ENCODE measurements around the gene CCM2.

The CCM2 gene

DNA sequence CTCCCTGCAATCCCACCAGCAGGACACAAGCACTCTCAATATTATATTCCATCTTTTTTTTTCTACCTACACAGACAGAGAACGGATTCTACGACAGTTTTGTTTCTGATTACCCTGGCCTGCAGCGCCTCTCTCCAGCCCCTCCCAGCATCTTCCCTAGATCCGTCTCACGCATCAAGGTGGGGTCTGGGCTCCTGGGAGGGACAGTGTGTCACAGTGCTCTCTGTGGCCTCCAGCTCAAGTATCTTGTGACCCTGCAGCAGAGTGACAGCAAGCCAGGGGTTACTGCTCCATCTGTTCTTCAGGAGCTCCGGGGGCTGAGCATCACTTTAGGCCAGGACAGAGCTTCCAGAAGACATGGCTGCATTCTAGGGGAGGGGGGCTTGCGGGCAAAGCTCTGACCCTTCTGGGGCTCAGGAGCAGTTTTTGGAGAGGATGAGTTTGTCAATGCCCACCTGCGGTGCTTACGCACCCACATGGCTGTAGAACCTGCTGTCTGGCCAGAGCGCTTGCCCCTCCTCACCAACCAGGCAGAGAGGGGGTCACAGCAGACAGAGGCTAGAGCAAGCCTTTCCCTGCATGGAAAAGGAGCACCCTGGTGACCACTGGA is 43.7 kb upstream of the CCM2 start:
- Histone ChIP-seq H3K9ac (ENCODE audit: low read depth, low read length) (no peak overlapping the region), H3K4me1 (ENCODE audit: insufficient read depth, low read length) (no peaks in the 10 kb centered on the region), H3K79me2 (ENCODE audit: insufficient read depth, low read length) (no peaks in the 10 kb centered on the region), H3K27ac (ENCODE audit: low read length) (no peak overlapping the region), H3K4me3 (ENCODE audit: low read depth in 1 of 2, low read length in 2 of 2) (no peak overlapping the region), H3K9me3 (ENCODE audit: insufficient read depth, low read length, severe bottlenecking) (no peaks in the 10 kb centered on the region), H2AFZ (ENCODE audit: low read depth, low read length) (no peak overlapping the region), H3K27me3 (ENCODE audit: insufficient read depth, low read length, poor library complexity) (peaks cover 4% of the 10 kb centered on the region), H3K36me3 (ENCODE audit: insufficient read depth, low read length) (no peaks in the 10 kb centered on the region), H3K4me2 (ENCODE audit: insufficient read depth, low read length) (no peak overlapping the region), H4K20me1 (ENCODE audit: insufficient read depth, low read length) (no peaks in the 10 kb centered on the region)
- ATAC-seq (ENCODE audit: insufficient read depth, low read depth) (no peak), DNase-seq (no peak)
- TF ChIP-seq, protein P1, sequence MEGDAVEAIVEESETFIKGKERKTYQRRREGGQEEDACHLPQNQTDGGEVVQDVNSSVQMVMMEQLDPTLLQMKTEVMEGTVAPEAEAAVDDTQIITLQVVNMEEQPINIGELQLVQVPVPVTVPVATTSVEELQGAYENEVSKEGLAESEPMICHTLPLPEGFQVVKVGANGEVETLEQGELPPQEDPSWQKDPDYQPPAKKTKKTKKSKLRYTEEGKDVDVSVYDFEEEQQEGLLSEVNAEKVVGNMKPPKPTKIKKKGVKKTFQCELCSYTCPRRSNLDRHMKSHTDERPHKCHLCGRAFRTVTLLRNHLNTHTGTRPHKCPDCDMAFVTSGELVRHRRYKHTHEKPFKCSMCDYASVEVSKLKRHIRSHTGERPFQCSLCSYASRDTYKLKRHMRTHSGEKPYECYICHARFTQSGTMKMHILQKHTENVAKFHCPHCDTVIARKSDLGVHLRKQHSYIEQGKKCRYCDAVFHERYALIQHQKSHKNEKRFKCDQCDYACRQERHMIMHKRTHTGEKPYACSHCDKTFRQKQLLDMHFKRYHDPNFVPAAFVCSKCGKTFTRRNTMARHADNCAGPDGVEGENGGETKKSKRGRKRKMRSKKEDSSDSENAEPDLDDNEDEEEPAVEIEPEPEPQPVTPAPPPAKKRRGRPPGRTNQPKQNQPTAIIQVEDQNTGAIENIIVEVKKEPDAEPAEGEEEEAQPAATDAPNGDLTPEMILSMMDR (IDR thresholded peaks at IDR 0.05; ENCODE audit: borderline replicate concordance, extremely low read depth, low read length, poor library complexity, severe bottlenecking), result no peak
- TF ChIP-seq EZH2 (IDR thresholded peaks at IDR 0.05; ENCODE audit: borderline replicate concordance, low read depth, low read length, severe bottlenecking), result no peak

DNA sequence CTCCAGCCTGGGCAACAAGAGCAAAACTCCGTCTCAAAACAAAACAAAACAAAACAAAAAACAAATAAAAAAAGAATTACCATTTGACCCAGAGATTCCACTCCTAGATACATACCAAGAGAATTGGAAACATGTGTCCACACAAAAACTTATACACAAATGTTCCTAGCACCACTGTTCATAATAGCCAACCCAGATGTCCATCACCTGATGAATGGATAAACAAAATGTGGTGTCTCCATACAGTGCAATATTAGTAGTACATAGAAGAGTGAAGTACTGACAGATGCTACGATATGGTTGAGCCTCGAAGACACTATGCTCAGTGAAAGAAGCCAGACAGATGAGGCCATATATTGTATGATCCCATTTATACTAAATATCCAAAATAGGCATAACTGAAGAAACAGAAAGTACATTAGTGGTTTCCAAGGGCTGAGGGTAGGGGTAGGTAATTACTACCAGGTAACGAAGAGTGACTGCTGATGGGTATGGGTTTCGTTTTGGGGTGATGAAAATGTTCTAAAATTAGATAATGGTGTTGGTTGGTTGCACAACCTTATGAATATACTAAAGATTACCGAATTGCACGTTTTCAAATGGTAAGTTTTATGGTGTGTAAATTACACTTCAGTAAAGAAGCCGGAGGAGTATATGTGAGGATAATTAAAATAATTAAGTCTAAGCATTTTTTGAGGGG is 41.2 kb upstream of the CCM2 start:
- Histone ChIP-seq H3K9ac (ENCODE audit: low read depth, low read length) (no peak overlapping the region), H3K9me3 (ENCODE audit: insufficient read depth, low read length, severe bottlenecking) (no peaks in the 10 kb centered on the region), H3K27me3 (ENCODE audit: insufficient read depth, low read length, poor library complexity) (no peaks in the 10 kb centered on the region), H2AFZ (ENCODE audit: low read depth, low read length) (no peak overlapping the region), H3K36me3 (ENCODE audit: insufficient read depth, low read length) (no peaks in the 10 kb centered on the region), H3K79me2 (ENCODE audit: insufficient read depth, low read length) (no peaks in the 10 kb centered on the region), H3K4me2 (ENCODE audit: insufficient read depth, low read length) (no peak overlapping the region), H3K27ac (ENCODE audit: low read length) (no peak overlapping the region), H3K4me1 (ENCODE audit: insufficient read depth, low read length) (no peaks in the 10 kb centered on the region), H4K20me1 (ENCODE audit: insufficient read depth, low read length) (no peaks in the 10 kb centered on the region), H3K4me3 (ENCODE audit: low read depth in 1 of 2, low read length in 2 of 2) (no peak overlapping the region)
- no peak for TF ChIP-seq EZH2 (IDR thresholded peaks at IDR 0.05; ENCODE audit: borderline replicate concordance, low read depth, low read length, severe bottlenecking)
- TF ChIP-seq, protein P1 (IDR thresholded peaks at IDR 0.05; ENCODE audit: borderline replicate concordance, extremely low read depth, low read length, poor library complexity, severe bottlenecking), result no peak
- no peak for ATAC-seq (ENCODE audit: insufficient read depth, low read depth)
- no peak for DNase-seq

- Histone ChIP-seq H3K9ac (ENCODE audit: low read depth, low read length) (no peak overlapping the region), H3K4me3 (ENCODE audit: low read depth in 1 of 2, low read length in 2 of 2) (no peak overlapping the region), H2AFZ (ENCODE audit: low read depth, low read length) (no peak overlapping the region), H3K4me2 (ENCODE audit: insufficient read depth, low read length) (no peak overlapping the region), H3K9me3 (ENCODE audit: insufficient read depth, low read length, severe bottlenecking) (no peaks in the 10 kb centered on the region), H4K20me1 (ENCODE audit: insufficient read depth, low read length) (no peaks in the 10 kb centered on the region), H3K79me2 (ENCODE audit: insufficient read depth, low read length) (no peaks in the 10 kb centered on the region), H3K27ac (ENCODE audit: low read length) (no peak overlapping the region), H3K27me3 (ENCODE audit: insufficient read depth, low read length, poor library complexity) (no peaks in the 10 kb centered on the region), H3K4me1 (ENCODE audit: insufficient read depth, low read length) (no peaks in the 10 kb centered on the region), H3K36me3 (ENCODE audit: insufficient read depth, low read length) (no peaks in the 10 kb centered on the region)
- no peak for DNase-seq
- no peak; the same call in 2 of the 3 replicates for ATAC-seq (ENCODE audit: insufficient read depth, low read depth)
- no peak for TF ChIP-seq EZH2 (IDR thresholded peaks at IDR 0.05; ENCODE audit: borderline replicate concordance, low read depth, low read length, severe bottlenecking)
- TF ChIP-seq, protein P1 (IDR thresholded peaks at IDR 0.05; ENCODE audit: borderline replicate concordance, extremely low read depth, low read length, poor library complexity, severe bottlenecking), result no peak
Measured at GRCh38 chr7:44959433-44959951, 40.5 kb upstream of the CCM2 start.

Measured in DND-41 (cell line).